Measurements from ENCODE around the gene TMEM94.
"Not testable (repeated sequence)": the region's sequence is repeated elsewhere in the genome, so short reads cannot be mapped to it uniquely, and the experiment has no call there.

The TMEM94 gene

GRCh38 chr17:75476752-75477489 is 20.5 kb downstream of the TMEM94 start:
- no peak for DNase-seq (ENCODE audit: low spot score)

- not testable (repeated sequence) for DNase-seq (ENCODE audit: low spot score)
Measured at GRCh38 chr17:75477490-75477862, 21.0 kb downstream of the TMEM94 start.

GRCh38 chr17:75478508-75478907 is 22.1 kb downstream of the TMEM94 start:
- DNase-seq (ENCODE audit: low spot score) = no peak

- no peak for DNase-seq (ENCODE audit: low spot score)
Measured at GRCh38 chr17:75480281-75480680, 23.8 kb downstream of the TMEM94 start.

GRCh38 chr17:75481194-75482068 is 25.0 kb downstream of the TMEM94 start:
- no peak for DNase-seq (ENCODE audit: low spot score)

- DNase-seq (ENCODE audit: low spot score) = no peak
Measured at GRCh38 chr17:75482098-75482942, 25.9 kb downstream of the TMEM94 start.

GRCh38 chr17:75485688-75486087 is 29.3 kb downstream of the TMEM94 start:
- DNase-seq (ENCODE audit: low spot score) = no peak

- no peak for DNase-seq (ENCODE audit: low spot score)
Measured at GRCh38 chr17:75486151-75486550, 29.7 kb downstream of the TMEM94 start.

- DNase-seq (ENCODE audit: low spot score) = no peak
Measured at GRCh38 chr17:75486951-75487350, 30.5 kb downstream of the TMEM94 start.

GRCh38 chr17:75487351-75488070 is 31.1 kb downstream of the TMEM94 start:
- DNase-seq (ENCODE audit: low spot score) = no peak

- no peak for DNase-seq (ENCODE audit: low spot score)
Measured at GRCh38 chr17:75488693-75489510, 32.5 kb downstream of the TMEM94 start.

- no peak for DNase-seq (ENCODE audit: low spot score)
Measured at GRCh38 chr17:75489511-75489955, 33.1 kb downstream of the TMEM94 start.

GRCh38 chr17:75490173-75490743 is 33.8 kb downstream of the TMEM94 start:
- no peak for DNase-seq (ENCODE audit: low spot score)

- DNase-seq (ENCODE audit: low spot score) = no peak
Measured at GRCh38 chr17:75490953-75491649, 34.7 kb downstream of the TMEM94 start.

GRCh38 chr17:75491680-75492079 is 35.2 kb downstream of the TMEM94 start:
- no peak for DNase-seq (ENCODE audit: low spot score)

GRCh38 chr17:75492555-75493168 is 36.2 kb downstream of the TMEM94 start:
- DNase-seq (ENCODE audit: low spot score) = no peak

- no peak for DNase-seq (ENCODE audit: low spot score)
Measured at GRCh38 chr17:75493476-75494129, 37.2 kb downstream of the TMEM94 start.

- no peak for DNase-seq (ENCODE audit: low spot score)
Measured at GRCh38 chr17:75494326-75494877, 38.0 kb downstream of the TMEM94 start.

Data from AG08395 (cell line).